Aorta (tissue), 5 donors: ENCODE data around the gene CACNA1S. TPM values are rescaled to one million over a fixed set of nuclear protein-coding genes. Genes with fewer than 3 reads are reported as not detected.
A peak's percentile ranks its signal among the peaks of the same experiment; 100 is the strongest.

Experiments
- ATAC-seq: fragments of 200-7000 bp; cut with Tn5 transposase; one replicate; pipeline ENCODE4 v1.9.1; 2022; ENCODE audit warnings: moderate library complexity; ENCODE audit not compliant: low FRiP score
- DNase-seq, 2 donors: peaks; one replicate each; pipeline ENCODE4 v3.0.0-alpha.2; 2020
- H3K27ac ChIP-seq, 2 donors: one replicate each; pipeline ENCODE4 v1.5.1; 2013; ENCODE audit warnings: low read length in 2 of 2, mild to moderate bottlenecking in 2 of 2, moderate library complexity in 2 of 2, control low read depth in 1 of 2, inconsistent platforms in 1 of 2, low read depth in 1 of 2
- H3K27me3 ChIP-seq, 2 donors: one replicate each; pipeline ENCODE4 v1.6.1; 2013; ENCODE audit warnings: control low read depth in 1 of 2, low read length in 1 of 2, mild to moderate bottlenecking in 1 of 2, moderate library complexity in 1 of 2; ENCODE audit not compliant: insufficient read depth in 2 of 2, control insufficient read depth in 1 of 2
- H3K36me3 ChIP-seq, 2 donors: one replicate each; pipeline ENCODE4 v1.6.1; 2013; ENCODE audit warnings: control low read depth in 1 of 2, low read length in 1 of 2, mild to moderate bottlenecking in 1 of 2; ENCODE audit not compliant: insufficient read depth in 2 of 2, control insufficient read depth in 1 of 2
- H3K4me1 ChIP-seq, 2 donors: one replicate each; pipeline ENCODE4 v1.6.1; 2013; ENCODE audit warnings: low read length in 2 of 2, control low read depth in 1 of 2, mild to moderate bottlenecking in 1 of 2, moderate library complexity in 1 of 2; ENCODE audit not compliant: insufficient read depth in 2 of 2, control insufficient read depth in 1 of 2
- H3K4me3 ChIP-seq, 2 donors: one replicate each; pipeline ENCODE4 v1.5.1; 2013; ENCODE audit warnings: low read length in 2 of 2, control low read depth in 1 of 2, mild to moderate bottlenecking in 1 of 2
- H3K9me3 ChIP-seq: one replicate; pipeline ENCODE4 v1.6.1; 2013; ENCODE audit warnings: mild to moderate bottlenecking, low read length; ENCODE audit not compliant: control insufficient read depth
- WGBS, 2 donors: extraction: QIAGEN DNeasy Blood & Tissue Kit; methylation state at CpG; one replicate each; pipeline ENCODE4 v1.1.7; 2013; 5-methylcytosine and 5-hydroxymethylcytosine counted together
- intact Hi-C, 2 donors: fragments of 100-400 bp; cut with DNase I; formaldehyde crosslinking; loops; one replicate each; pipeline versions ENCODE4 v1.14.2 to v1.15.0; 2022
- polyA plus RNA-seq, 2 donors: library from polyadenylated mRNA; stranded (reverse); fragments of 200-250 nt; gene quantifications; one replicate each; pipeline ENCODE4 v1.2.3, GENCODE V29; 2013
- total RNA-seq, 2 donors: library from RNA; stranded (reverse); fragmentation: NEBNext Ultra II Directional; extraction: Animal tissue kit (Norgen Biotek cat#: 25700); gene quantifications; one replicate each; pipeline ENCODE4 v1.2.1, GENCODE V29; 2021
- donor health status: healthy with polysubstance abuse.
- donor health status: Bipolar disorder and iron deficiency.
- donor health status: DM: no; HTN: no; CAD: no.
- donor health status: DM: no; HTN: no; CAD: no.
- donor health status: DM: yes; HTN: yes; CAD: no.

CACNA1S gene
- total and polyA plus RNA-seq, 4 donors = not detected

GRCh38 chr1:201137024-201137392, 24.8 kb upstream of the CACNA1S start:
- ATAC-seq = no peak
- DNase-seq = peak; percentile 21 to 34
- intact Hi-C loops = no loop called here
- Histone ChIP-seq H3K27me3 (no peaks in the 10 kb centered on the region), H3K9me3 (no peaks in the 10 kb centered on the region), H3K4me3 (no peak overlapping the region), H3K27ac (peak overlapping the region in 1 of 2 donors; percentile 46), H3K36me3 (peaks cover 0 to 5% of the 10 kb centered on the region in 2 donors), H3K4me1 (peaks cover 0 to 5% of the 10 kb centered on the region in 2 donors)
- 86 to 90% methylated on average over 7 of the region's 7 CpGs for WGBS, 2 donors

GRCh38 chr1:201136355-201137023, 24.3 kb upstream of the CACNA1S start:
- peaks cover 0 to 5% of the 10 kb centered on the region in 2 donors for H3K36me3 ChIP-seq
- DNase-seq (peak in 1 of 2 donors; percentile 19), ATAC-seq (no peak)
- H3K27ac ChIP-seq = no peak overlapping the region
- H3K4me1 ChIP-seq = peaks cover 0 to 5% of the 10 kb centered on the region in 2 donors
- 90% methylated on average over 8 of the region's 8 CpGs for WGBS, 2 donors
- H3K9me3 ChIP-seq = no peaks in the 10 kb centered on the region
- H3K27me3 ChIP-seq = no peaks in the 10 kb centered on the region
- intact Hi-C loops = no loop called here
- H3K4me3 ChIP-seq = no peak overlapping the region

- peaks cover 0 to 5% of the 10 kb centered on the region in 2 donors for H3K36me3 ChIP-seq
Observed at GRCh38 chr1:201134405-201134804, 22.2 kb upstream of the CACNA1S start.

GRCh38 chr1:201131398-201131797, 19.2 kb upstream of the CACNA1S start:
- WGBS, 2 donors = 76 to 80% methylated on average over 4 of the region's 4 CpGs
- H3K4me1 ChIP-seq = no peaks in the 10 kb centered on the region
- no peak for ATAC-seq
- peak in 1 of 2 donors; percentile 12 for DNase-seq
- intact Hi-C loops = no loop called here
- H3K36me3 ChIP-seq = peaks cover 0 to 5% of the 10 kb centered on the region in 2 donors
- H3K27me3 ChIP-seq = no peaks in the 10 kb centered on the region
- no peak overlapping the region for H3K27ac ChIP-seq
- no peak overlapping the region for H3K4me3 ChIP-seq
- no peaks in the 10 kb centered on the region for H3K9me3 ChIP-seq

More at GRCh38 chr1:201134405-201134804, 22.2 kb upstream of the CACNA1S start:
- Histone ChIP-seq H3K4me3 (no peak overlapping the region), H3K27ac (no peak overlapping the region), H3K9me3 (no peaks in the 10 kb centered on the region), H3K27me3 (no peaks in the 10 kb centered on the region), H3K4me1 (peaks cover 0 to 5% of the 10 kb centered on the region in 2 donors)
- intact Hi-C loops = no loop called here
- no peak for ATAC-seq
- WGBS, 2 donors = 94 to 95% methylated on average over 6 of the region's 6 CpGs
- DNase-seq = no peak

- WGBS, 2 donors = 97 to 98% methylated on average over 13 of the region's 13 CpGs
- ATAC-seq (no peak), DNase-seq (peak in 1 of 2 donors; percentile 32)
- intact Hi-C loops = no loop called here
- no peaks in the 10 kb centered on the region for H3K4me1 ChIP-seq
- no peak overlapping the region for H3K27ac ChIP-seq
- H3K4me3 ChIP-seq = no peak overlapping the region
- no peaks in the 10 kb centered on the region for H3K27me3 ChIP-seq
- H3K9me3 ChIP-seq = no peaks in the 10 kb centered on the region
- no peaks in the 10 kb centered on the region for H3K36me3 ChIP-seq
Observed at GRCh38 chr1:201128962-201129361, 16.7 kb upstream of the CACNA1S start.

GRCh38 chr1:201128476-201128875, 16.2 kb upstream of the CACNA1S start:
- Histone ChIP-seq H3K27ac (no peak overlapping the region), H3K27me3 (no peaks in the 10 kb centered on the region), H3K36me3 (no peaks in the 10 kb centered on the region), H3K4me1 (no peaks in the 10 kb centered on the region), H3K9me3 (no peaks in the 10 kb centered on the region), H3K4me3 (no peak overlapping the region)
- intact Hi-C loops = no loop called here
- WGBS, 2 donors = 91 to 94% methylated on average over 9 of the region's 9 CpGs
- peak in 1 of 2 donors; percentile 1 for DNase-seq
- no peak for ATAC-seq

- 95% methylated on average over 17 of the region's 17 CpGs for WGBS, 2 donors
- DNase-seq (peak in 1 of 2 donors; percentile 43), ATAC-seq (no peak)
- no peaks in the 10 kb centered on the region for H3K9me3 ChIP-seq
- no peaks in the 10 kb centered on the region for H3K36me3 ChIP-seq
- H3K27me3 ChIP-seq = no peaks in the 10 kb centered on the region
- H3K27ac ChIP-seq = no peak overlapping the region
- no peak overlapping the region for H3K4me3 ChIP-seq
- no peaks in the 10 kb centered on the region for H3K4me1 ChIP-seq
- intact Hi-C loops = no loop called here
Observed at GRCh38 chr1:201127755-201128455, 15.7 kb upstream of the CACNA1S start.

- Histone ChIP-seq H3K27ac (no peak within 1 kb of the TSS), H3K27me3 (no peaks in the 10 kb centered on the region), H3K4me3 (no peak within 1 kb of the TSS), H3K36me3 (no peaks in the 10 kb centered on the region), H3K9me3 (no peaks in the 10 kb centered on the region), H3K4me1 (no peaks in the 10 kb centered on the region)
- 79 to 84% methylated on average over 24 of the region's 24 CpGs for WGBS, 2 donors
- DNase-seq (no peak), ATAC-seq (no peak)
- intact Hi-C loops = no loop called here
Observed at GRCh38 chr1:201126832-201127754, 14.9 kb upstream of the CACNA1S start, which contains the start of gene ASCL5. TSS of gene ASCL5 (minus strand) at chr1:201127184. CDS start at chr1:201115372, 11,812 bp downstream.
